Measurements from ENCODE around the gene FNIP2.

- TF ChIP-seq REST (IDR thresholded peaks at IDR 0.05) (no peak), CTCF (IDR thresholded peaks at IDR 0.05; ENCODE audit: low read depth, low read length, missing input control) (no peak), SP1 (IDR thresholded peaks at IDR 0.05) (no peak), TAF1 (conservative IDR thresholded peaks at IDR 0.05) (no peak), JUND (IDR thresholded peaks at IDR 0.05) (no peak), RAD21 (IDR thresholded peaks at IDR 0.05) (peak in 1 of 2 donors; percentile 17), NR2F2 (IDR thresholded peaks at IDR 0.05) (no peak), MAX (IDR thresholded peaks at IDR 0.05) (no peak), EGR1 (IDR thresholded peaks at IDR 0.05; ENCODE audit: low read depth in 2 of 2) (no peak), GABPA (IDR thresholded peaks at IDR 0.05 in 1 of 2, conservative IDR thresholded peaks at IDR 0.05 in 1 of 2) (no peak)
- TF ChIP-seq, protein P1, sequence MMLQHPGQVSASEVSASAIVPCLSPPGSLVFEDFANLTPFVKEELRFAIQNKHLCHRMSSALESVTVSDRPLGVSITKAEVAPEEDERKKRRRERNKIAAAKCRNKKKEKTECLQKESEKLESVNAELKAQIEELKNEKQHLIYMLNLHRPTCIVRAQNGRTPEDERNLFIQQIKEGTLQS (IDR thresholded peaks at IDR 0.05) = no peak
Observed at GRCh38 chr4:158845311-158846041, 76.7 kb downstream of the FNIP2 start.

Measured in liver (tissue), 3 donors.